Psoas muscle (tissue), 8 donors: Measurements from ENCODE around the gene SIN3A. TPM values are rescaled to one million over a fixed set of nuclear protein-coding genes. Genes with fewer than 3 reads are reported as not detected.

Source experiments
- ATAC-seq, 4 donors: fragments of 200-7000 bp; cut with Tn5 transposase; one replicate each; pipeline ENCODE4 v1.9.1; 2020; ENCODE audit warnings: moderate library complexity in 3 of 4, mild to moderate bottlenecking in 2 of 4
- DNase-seq, 2 donors: peaks; one replicate each; pipeline ENCODE4 v3.0.0-alpha.2; 2020
- H3K27ac ChIP-seq: fragments of 200-600 bp; one replicate; pipeline ENCODE4 v1.8.0; 2022
- H3K27me3 ChIP-seq, 3 donors: fragments of 200-600 bp in 1 of 3; one replicate each; pipeline versions ENCODE4 v1.6.1 to v1.8.0; 2013 to 2022; ENCODE audit warnings: low read length in 2 of 3, mild to moderate bottlenecking in 2 of 3, moderate library complexity in 1 of 3; ENCODE audit not compliant: insufficient read depth in 3 of 3
- H3K36me3 ChIP-seq, 2 donors: fragments of 200-600 bp in 1 of 2; one replicate each; pipeline versions ENCODE4 v1.6.1 to v1.8.0; 2013 to 2022; ENCODE audit warnings: low read depth in 1 of 2, mild to moderate bottlenecking in 1 of 2, moderate library complexity in 1 of 2; ENCODE audit not compliant: insufficient read depth in 1 of 2
- H3K4me1 ChIP-seq: fragments of 200-600 bp; one replicate; pipeline ENCODE4 v1.8.0; 2022
- H3K4me3 ChIP-seq: fragments of 200-600 bp; one replicate; pipeline ENCODE4 v1.8.0; 2022; ENCODE audit warnings: mild to moderate bottlenecking
- H3K9me3 ChIP-seq: fragments of 200-600 bp; one replicate; pipeline ENCODE4 v1.8.0; 2022
- CTCF ChIP-seq: fragments of 200-600 bp; IDR thresholded peaks from one replicate; pipeline ENCODE4 v1.8.0; 2022; ENCODE audit warnings: antibody characterized with exemption
- WGBS, 3 donors: extraction: QIAGEN DNeasy Blood & Tissue Kit; methylation state at CpG; one replicate each; pipeline versions ENCODE4 v1.1.6 to v1.1.7; 2013; 5-methylcytosine and 5-hydroxymethylcytosine counted together
- intact Hi-C, 2 donors: fragments of 100-400 bp; cut with DNase I; formaldehyde crosslinking; loops; one replicate each; pipeline versions ENCODE4 v1.11.0 to v1.14.2; 2022
- polyA plus RNA-seq, 3 donors: library from polyadenylated mRNA; stranded (reverse); fragments of 200-250 nt; gene quantifications; one replicate each; pipeline ENCODE4 v1.2.3, GENCODE V29; 2013
- total RNA-seq, 4 donors: library from RNA; stranded (reverse); fragmentation: NEBNext Ultra II Directional in 2 of 4; extraction: Animal tissue kit (Norgen Biotek cat#: 25700) in 2 of 4; gene quantifications; one replicate each; pipeline versions ENCODE4 v1.2.1 to v1.2.4, GENCODE V29; 2021 to 2023
- donor health status: healthy with polysubstance abuse.
- donor health status: DM: no; HTN: no; CAD: no; lungs with moderate emphysema.
- donor health status: Bipolar disorder and iron deficiency.
- donor health status: healthy.
- donor health status: DM: yes; HTN: yes; CAD: no.
- donor health status: DM: no; HTN: no; CAD: no.
- donor health status: DM: no; HTN: no; CAD: no.
- donor health status: DM: yes; HTN: yes; CAD: no.

SIN3A gene
- total and polyA plus RNA-seq, 7 donors: 7.2 to 35.5 (median 21.7) TPM

GRCh38 chr15:75368689-75369239 lies 82.7 kb downstream of the SIN3A start:
- Histone ChIP-seq H3K4me3 (peak overlapping the region; percentile 99), H3K4me1 (peaks cover 20% of the 10 kb centered on the region), H3K27ac (peak overlapping the region; percentile 100), H3K9me3 (no peaks in the 10 kb centered on the region), H3K27me3 (no peaks in the 10 kb centered on the region), H3K36me3 (peaks cover 7 to 68% of the 10 kb centered on the region in 2 donors)
- DNase-seq (no peak), ATAC-seq (peak in 3 of 4 donors; percentile 2 to 14 (median 2))
- 3 to 4% (median 4%) methylated on average over 23 of the region's 23 CpGs for WGBS, 3 donors
- intact Hi-C loops: loop anchor here (2.0 to 10.0 kb wide), 4 partner anchors 82 to 314 kb away; partner anchors contain the start of genes SIN3A (in 2 of the 2) and SNUPN (in 1 of the 2)
- no peak for TF ChIP-seq CTCF

- H3K4me1 ChIP-seq: peaks cover 20% of the 10 kb centered on the region
- WGBS, 3 donors: 0 to 1% (median 1%) methylated on average over 64 to 67 of the region's 67 CpGs
- DNase-seq: peak; percentile 94 to 98
- H3K27me3 ChIP-seq: no peaks in the 10 kb centered on the region
- intact Hi-C loops: loop anchor here (2.0 to 10.0 kb wide), 5 partner anchors 83 to 435 kb away; partner anchors contain the start of genes SIN3A (in 2 of the 2) and SNUPN (in 1 of the 2)
- ATAC-seq: peak; percentile 96 to 97 (median 96)
- H3K9me3 ChIP-seq: no peaks in the 10 kb centered on the region
- peaks cover 7 to 68% of the 10 kb centered on the region in 2 donors for H3K36me3 ChIP-seq
- H3K4me3 ChIP-seq: peak within 1 kb of the TSS; percentile 99
- H3K27ac ChIP-seq: peak within 1 kb of the TSS; percentile 100
- TF ChIP-seq CTCF: peak; percentile 73
These were observed 83.4 kb downstream of the SIN3A start, which contains the start of gene MAN2C1 for GRCh38 chr15:75367913-75368688. TSS of gene MAN2C1 (minus strand) at chr15:75368607. CDS start at chr15:75368583, 24 bp downstream.

GRCh38 chr15:75367406-75367912 lies 84.0 kb downstream of the SIN3A start:
- 33 to 39% (median 37%) methylated on average over 7 of the region's 7 CpGs for WGBS, 3 donors
- Histone ChIP-seq H3K9me3 (no peaks in the 10 kb centered on the region), H3K36me3 (peaks cover 4 to 70% of the 10 kb centered on the region in 2 donors), H3K27ac (peak overlapping the region; percentile 100), H3K4me3 (peak overlapping the region; percentile 99), H3K27me3 (no peaks in the 10 kb centered on the region), H3K4me1 (peaks cover 20% of the 10 kb centered on the region)
- TF ChIP-seq CTCF: no peak
- intact Hi-C loops: loop anchor here (2.0 to 10.0 kb wide), 4 partner anchors 257 to 435 kb away; partner anchors contain the start of gene SNUPN (in 1 of the 2)
- no peak for DNase-seq
- ATAC-seq: no peak

GRCh38 chr15:75367006-75367405 lies 84.5 kb downstream of the SIN3A start:
- TF ChIP-seq CTCF: no peak
- H3K27me3 ChIP-seq: no peaks in the 10 kb centered on the region
- H3K4me1 ChIP-seq: peaks cover 20% of the 10 kb centered on the region
- peaks cover 4 to 70% of the 10 kb centered on the region in 2 donors for H3K36me3 ChIP-seq
- ATAC-seq (no peak), DNase-seq (no peak)
- H3K4me3 ChIP-seq: peak overlapping the region; percentile 99
- H3K27ac ChIP-seq: peak overlapping the region; percentile 100
- no peaks in the 10 kb centered on the region for H3K9me3 ChIP-seq
- intact Hi-C loops: loop anchor here (2.0 to 10.0 kb wide), 4 partner anchors 258 to 436 kb away; partner anchors contain the start of gene SNUPN (in 1 of the 2)
